ENCODE results near the gene IL36B.
A peak's percentile ranks its signal among the peaks of the same experiment; 100 is the strongest.

- TF ChIP-seq CTCF (IDR thresholded peaks at IDR 0.05), result no peak
- TF ChIP-seq POLR2A (IDR thresholded peaks at IDR 0.05), result no peak
- peak in 1 of 3 donors; percentile 42 for TF ChIP-seq POLR2AphosphoS5 (IDR thresholded peaks at IDR 0.05)
- TF ChIP-seq EP300 (IDR thresholded peaks at IDR 0.05), result no peak
Observed at GRCh38 chr2:113039158-113039557, 13.5 kb downstream of the IL36B start.
